Neutrophil (primary cell): ENCODE measurements around the gene ASIC4.

Experiments
- H3K27ac ChIP-seq: fragments of 200-600 bp; sonication (generic); 2 replicates; pipeline ENCODE4 v1.5.1; 2016; ENCODE audit warnings: mild to moderate bottlenecking, moderate library complexity
- H3K27me3 ChIP-seq: fragments of 200-600 bp; sonication (generic); 2 replicates; pipeline ENCODE4 v1.6.0; 2016; ENCODE audit warnings: mild to moderate bottlenecking
- H3K36me3 ChIP-seq: fragments of 200-600 bp; sonication (generic); 2 replicates; pipeline ENCODE4 v1.5.1; 2017
- H3K4me1 ChIP-seq, 2 experiments: fragments of 200-600 bp in 1 of 2; sonication (generic) in 1 of 2; 1 replicate in 1 of 2; 2 replicates in 1 of 2; pipeline versions ENCODE4 v1.5.1 to v1.6.1; 2013 to 2016; ENCODE audit warnings: low read depth in 1 of 2, low read length in 1 of 2, mild to moderate bottlenecking in 1 of 2, moderate library complexity in 1 of 2; ENCODE audit not compliant: control insufficient read depth in 1 of 2, insufficient read depth in 1 of 2
- H3K4me3 ChIP-seq, 2 experiments: fragments of 200-600 bp in 1 of 2; sonication (generic) in 1 of 2; 1 replicate in 1 of 2; 2 replicates in 1 of 2; pipeline ENCODE4 v1.5.1; 2013 to 2016; ENCODE audit warnings: low read depth in 1 of 2, low read length in 1 of 2, mild to moderate bottlenecking in 1 of 2, moderate library complexity in 1 of 2
- H3K9me3 ChIP-seq: fragments of 200-600 bp; sonication (generic); 2 replicates; pipeline ENCODE4 v1.5.1; 2016
- TF ChIP-seq, protein P1 (sequence below): fragments of 200-600 bp; sonication (generic); IDR thresholded peaks from 2 replicates; pipeline ENCODE4 v1.5.1; 2016; ENCODE audit warnings: antibody characterized with exemption

ASIC4 gene

DNA sequence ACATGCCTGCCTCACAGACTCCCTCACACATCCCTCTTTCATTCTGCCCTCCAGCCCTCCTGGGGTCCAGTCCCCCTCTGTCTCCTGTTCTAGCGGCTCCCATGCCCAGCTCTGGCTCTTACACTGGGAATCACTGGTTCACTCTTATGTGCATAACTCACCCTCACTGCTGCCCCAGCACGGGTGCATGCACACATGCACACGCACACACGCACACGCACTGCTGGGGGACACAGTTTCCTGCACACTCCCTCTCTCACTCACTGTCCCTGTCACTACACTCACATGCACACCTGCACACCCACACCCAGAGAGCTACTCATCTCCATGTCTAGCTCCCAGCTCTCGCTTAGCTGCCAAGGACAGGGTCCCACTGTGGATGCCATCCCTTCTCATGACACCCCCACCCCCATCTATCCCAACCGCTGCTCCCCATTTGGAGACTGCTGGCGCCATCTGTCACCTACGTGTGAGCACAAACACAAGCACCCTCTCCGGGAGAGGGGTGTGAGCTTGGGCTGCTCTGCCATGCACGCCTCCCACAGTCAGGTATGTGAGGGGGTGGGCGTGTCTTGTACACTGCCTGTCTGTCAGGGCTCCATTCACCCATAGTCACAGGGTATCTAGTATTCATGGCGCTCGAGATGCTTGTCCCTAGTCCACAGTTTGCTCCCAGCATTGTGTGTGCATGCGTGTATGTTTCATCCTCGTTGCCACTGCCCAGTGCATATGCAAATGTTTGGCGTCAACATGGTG lies 1.8 kb downstream of the ASIC4 start:
- H3K4me3 ChIP-seq, result no peak overlapping the region
- no peaks in the 10 kb centered on the region for H3K36me3 ChIP-seq
- H3K27me3 ChIP-seq, result peaks cover 100% of the 10 kb centered on the region
- TF ChIP-seq, protein P1, sequence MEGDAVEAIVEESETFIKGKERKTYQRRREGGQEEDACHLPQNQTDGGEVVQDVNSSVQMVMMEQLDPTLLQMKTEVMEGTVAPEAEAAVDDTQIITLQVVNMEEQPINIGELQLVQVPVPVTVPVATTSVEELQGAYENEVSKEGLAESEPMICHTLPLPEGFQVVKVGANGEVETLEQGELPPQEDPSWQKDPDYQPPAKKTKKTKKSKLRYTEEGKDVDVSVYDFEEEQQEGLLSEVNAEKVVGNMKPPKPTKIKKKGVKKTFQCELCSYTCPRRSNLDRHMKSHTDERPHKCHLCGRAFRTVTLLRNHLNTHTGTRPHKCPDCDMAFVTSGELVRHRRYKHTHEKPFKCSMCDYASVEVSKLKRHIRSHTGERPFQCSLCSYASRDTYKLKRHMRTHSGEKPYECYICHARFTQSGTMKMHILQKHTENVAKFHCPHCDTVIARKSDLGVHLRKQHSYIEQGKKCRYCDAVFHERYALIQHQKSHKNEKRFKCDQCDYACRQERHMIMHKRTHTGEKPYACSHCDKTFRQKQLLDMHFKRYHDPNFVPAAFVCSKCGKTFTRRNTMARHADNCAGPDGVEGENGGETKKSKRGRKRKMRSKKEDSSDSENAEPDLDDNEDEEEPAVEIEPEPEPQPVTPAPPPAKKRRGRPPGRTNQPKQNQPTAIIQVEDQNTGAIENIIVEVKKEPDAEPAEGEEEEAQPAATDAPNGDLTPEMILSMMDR, result no peak
- no peaks in the 10 kb centered on the region for H3K9me3 ChIP-seq
- H3K27ac ChIP-seq, result no peak overlapping the region
- H3K4me1 ChIP-seq, result no peaks in the 10 kb centered on the region

DNA sequence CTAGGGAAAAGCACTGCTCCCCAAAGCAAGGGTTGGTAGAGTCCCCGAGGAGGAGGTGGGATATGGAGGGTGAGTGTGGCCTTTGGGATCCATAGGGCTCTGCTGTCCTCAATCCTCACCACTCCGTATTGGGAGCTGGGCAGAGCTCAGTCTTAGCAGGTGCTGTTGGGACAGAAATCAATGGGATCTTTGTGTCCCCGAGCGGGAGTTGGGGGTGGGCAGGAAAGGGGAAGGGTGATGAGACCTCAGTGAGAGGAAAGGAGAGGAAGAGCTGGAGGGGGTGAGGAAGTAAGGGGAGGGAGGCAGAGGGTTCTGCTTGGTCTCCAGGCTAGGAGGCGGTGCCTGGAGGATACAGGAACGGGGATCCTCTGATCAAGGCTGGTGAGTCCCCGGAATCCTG lies 2.6 kb downstream of the ASIC4 start:
- Histone ChIP-seq H3K4me1 (no peaks in the 10 kb centered on the region), H3K36me3 (no peaks in the 10 kb centered on the region), H3K27me3 (peaks cover 100% of the 10 kb centered on the region), H3K27ac (no peak overlapping the region), H3K4me3 (no peak overlapping the region), H3K9me3 (no peaks in the 10 kb centered on the region)
- TF ChIP-seq, protein P1, result no peak

GRCh38 chr2:219517954-219518778 lies 3.9 kb downstream of the ASIC4 start:
- peaks cover 100% of the 10 kb centered on the region for H3K27me3 ChIP-seq
- no peaks in the 10 kb centered on the region for H3K4me1 ChIP-seq

GRCh38 chr2:219519526-219519916 lies 5.2 kb downstream of the ASIC4 start:
- peaks cover 100% of the 10 kb centered on the region for H3K27me3 ChIP-seq
- no peaks in the 10 kb centered on the region for H3K9me3 ChIP-seq
- TF ChIP-seq, protein P1, result no peak
- H3K4me3 ChIP-seq, result no peak overlapping the region
- no peak overlapping the region for H3K27ac ChIP-seq
- H3K4me1 ChIP-seq, result no peaks in the 10 kb centered on the region
- H3K36me3 ChIP-seq, result no peaks in the 10 kb centered on the region

More at GRCh38 chr2:219517954-219518778, 3.9 kb downstream of the ASIC4 start:
- no peak overlapping the region for H3K4me3 ChIP-seq
- H3K27ac ChIP-seq, result no peak overlapping the region
- TF ChIP-seq, protein P1, result no peak
- no peaks in the 10 kb centered on the region for H3K9me3 ChIP-seq
- no peaks in the 10 kb centered on the region for H3K36me3 ChIP-seq

GRCh38 chr2:219520079-219520478 lies 5.8 kb downstream of the ASIC4 start:
- no peaks in the 10 kb centered on the region for H3K9me3 ChIP-seq
- H3K4me3 ChIP-seq, result no peak overlapping the region
- no peaks in the 10 kb centered on the region for H3K36me3 ChIP-seq
- no peak overlapping the region for H3K27ac ChIP-seq
- no peaks in the 10 kb centered on the region for H3K4me1 ChIP-seq
- TF ChIP-seq, protein P1, result no peak
- H3K27me3 ChIP-seq, result peaks cover 100% of the 10 kb centered on the region
